GM19240 (cell line): Measurements from ENCODE around the gene ILRUN.
A peak's percentile ranks its signal among the peaks of the same experiment; 100 is the strongest.
"Not testable (repeated sequence)": the region's sequence is repeated elsewhere in the genome, so short reads cannot be mapped to it uniquely, and the experiment has no call there.

Source experiments
- DNase-seq: peaks from one replicate; pipeline ENCODE4 v3.0.0; 2011; ENCODE audit warnings: low spot score; ENCODE audit not compliant: insufficient read length

The ILRUN gene

DNA sequence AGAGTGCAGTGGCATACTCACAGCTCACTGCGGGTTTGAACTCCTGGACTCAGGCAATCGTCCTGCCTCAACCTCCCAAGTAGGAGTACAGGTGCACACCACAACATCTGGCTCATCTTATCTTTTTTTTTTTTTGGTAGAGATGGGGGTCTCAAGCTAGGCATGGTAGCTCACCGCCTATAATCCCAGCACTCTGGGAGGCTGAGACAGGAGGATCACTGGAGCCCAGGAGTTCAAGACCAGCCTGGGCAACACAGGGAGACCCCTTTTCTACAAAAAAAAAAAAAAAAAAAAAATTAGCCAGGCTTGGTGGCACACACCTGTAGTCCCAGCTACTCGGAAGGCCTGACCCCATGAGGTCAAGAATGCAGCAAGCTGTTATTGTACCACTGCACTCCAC, 31.5 kb downstream of the ILRUN start:
- DNase-seq, result no peak

DNA sequence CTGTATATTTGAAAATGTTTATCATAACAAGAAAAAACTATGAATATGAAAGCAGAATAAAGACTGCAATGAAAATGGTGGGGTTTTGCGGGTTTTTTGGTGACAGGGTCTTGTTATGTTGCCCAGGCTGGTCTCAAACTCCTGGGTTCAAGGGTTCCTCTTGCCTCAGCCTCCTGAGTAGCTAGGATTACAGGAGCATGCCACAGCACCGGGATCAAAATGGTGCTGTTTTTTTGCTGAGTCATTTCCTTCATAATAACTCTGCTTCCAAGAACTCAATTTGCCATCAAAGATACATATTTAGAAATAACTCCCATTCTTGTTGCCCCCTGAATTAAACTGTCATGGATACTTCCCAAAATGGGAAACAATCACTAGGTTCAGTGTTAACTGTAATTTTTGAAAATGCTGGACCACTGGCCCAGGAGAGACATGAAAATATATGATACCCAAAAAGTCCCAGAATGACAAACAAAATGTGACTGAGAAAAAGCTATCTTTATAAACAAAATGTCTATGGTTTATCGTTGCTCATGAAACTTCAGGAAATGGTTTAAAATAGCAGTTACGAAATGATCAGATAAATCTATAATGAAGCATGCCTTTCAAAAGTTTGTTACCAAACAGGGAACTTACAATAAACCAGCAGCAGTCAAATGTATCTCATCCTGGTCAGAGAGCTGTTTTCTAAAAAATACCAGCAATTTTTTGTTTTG, 32.2 kb downstream of the ILRUN start:
- DNase-seq, result no peak

DNA sequence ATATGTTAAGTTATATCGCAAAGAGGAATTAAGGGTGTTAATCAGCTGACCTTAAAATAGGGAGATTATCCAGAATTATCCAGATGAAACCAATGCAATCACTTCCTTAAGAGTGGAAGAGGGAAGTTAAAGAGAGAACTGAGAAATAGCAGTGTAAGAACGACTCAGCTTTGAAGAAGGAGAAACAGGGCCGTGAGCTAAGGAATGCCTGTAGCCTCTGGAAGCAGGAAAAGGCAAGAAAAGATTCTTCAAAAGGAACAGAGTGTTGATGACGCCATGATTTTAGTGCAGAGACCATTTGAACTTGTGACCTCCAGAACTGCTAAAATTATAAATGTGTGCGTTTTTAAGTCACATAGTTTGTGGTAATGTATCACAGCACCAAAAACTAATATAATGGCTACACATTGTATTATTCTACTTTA, 32.7 kb downstream of the ILRUN start:
- DNase-seq, result no peak

DNA sequence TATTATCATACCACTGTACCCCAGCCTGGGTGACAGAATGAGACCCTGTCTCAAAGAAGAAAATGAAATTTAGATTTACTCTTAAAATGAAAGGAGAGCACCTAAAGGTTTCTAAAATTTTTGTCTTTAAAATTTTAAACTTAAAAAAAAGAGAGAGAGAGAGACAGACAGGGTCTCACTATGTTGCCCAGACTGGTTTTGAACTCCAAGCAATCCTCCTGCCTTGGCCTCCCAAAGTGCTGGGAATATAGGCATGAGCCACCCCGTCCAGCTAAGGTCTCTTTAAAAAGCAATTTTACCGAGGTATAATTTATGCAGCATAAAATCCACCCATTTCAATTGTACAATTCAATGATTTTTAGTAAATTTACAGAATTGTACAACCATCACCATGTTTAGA, 33.2 kb downstream of the ILRUN start:
- no peak for DNase-seq

DNA sequence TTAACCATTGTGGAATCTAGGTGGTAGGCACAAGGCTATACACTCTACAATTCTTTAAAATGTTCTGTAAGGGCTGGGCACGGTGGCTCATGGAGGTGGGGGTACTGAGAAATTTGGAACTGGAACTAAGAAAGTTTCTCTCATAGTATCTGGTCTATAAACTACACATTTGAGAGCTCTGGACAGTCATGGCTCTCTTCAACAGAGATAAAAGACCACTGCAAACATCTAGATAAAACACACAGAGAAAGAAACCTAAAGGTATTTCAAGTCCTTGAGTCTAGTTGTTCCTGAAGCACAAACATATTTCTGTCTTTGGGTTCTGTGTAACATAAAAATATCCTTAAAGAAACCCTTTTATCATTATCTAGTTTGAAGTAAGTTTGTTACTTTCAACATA, 35.2 kb downstream of the ILRUN start:
- no peak for DNase-seq

DNA sequence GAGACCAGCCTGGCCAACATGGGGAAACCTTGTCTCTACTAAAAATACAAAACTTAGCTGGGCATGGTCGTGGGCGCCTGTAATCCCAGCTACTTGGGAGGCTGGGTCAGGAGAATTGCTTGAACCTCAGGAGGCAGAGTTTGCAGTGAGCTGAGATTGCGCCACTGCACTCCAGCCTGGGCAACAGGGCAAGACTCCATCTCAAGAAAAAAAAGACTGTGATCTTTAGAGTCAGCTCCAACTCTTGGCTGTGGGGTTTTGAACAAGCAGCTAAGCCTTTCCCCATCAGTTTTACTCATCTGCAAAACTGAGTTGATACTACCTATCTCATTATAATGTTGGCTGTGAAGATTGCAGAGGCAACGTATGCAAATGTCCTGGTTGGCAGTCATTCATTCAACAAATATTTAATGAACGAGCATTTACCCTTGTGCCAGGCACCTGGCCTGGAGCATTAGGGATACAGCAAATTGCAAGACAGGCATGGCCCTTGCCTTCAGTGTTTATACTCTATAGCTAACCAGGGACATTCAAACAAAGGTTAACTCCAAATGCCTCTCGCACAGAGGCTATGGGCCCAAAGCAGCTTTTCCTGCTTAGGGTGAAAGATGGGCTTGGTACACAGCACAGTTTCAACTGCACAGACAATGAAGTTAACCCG, 37.8 kb downstream of the ILRUN start:
- DNase-seq, result no peak

DNA sequence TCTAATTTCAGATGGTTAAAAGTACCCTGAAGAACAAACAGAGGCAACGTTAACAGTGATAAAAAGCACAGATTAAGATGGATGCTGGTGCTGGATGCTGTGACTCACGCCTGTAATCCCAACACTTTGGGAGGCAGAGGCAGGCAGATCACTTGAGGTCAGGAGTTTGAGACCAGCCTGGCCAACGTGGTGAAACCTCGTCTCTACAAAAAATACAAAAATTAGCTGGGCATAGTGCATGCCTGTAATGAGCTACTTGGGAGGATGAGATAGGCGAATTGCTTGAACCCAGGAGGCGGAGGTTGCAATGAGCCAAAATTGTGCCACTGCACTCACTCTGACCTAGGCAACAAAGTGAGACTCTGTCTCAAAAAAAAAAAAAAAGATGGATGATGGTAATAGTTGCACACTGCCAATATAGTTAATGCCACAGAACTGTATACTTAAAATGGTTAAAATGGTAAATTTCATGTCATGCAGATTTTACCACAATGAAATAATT, 38.5 kb downstream of the ILRUN start:
- DNase-seq, result not testable (repeated sequence)

DNA sequence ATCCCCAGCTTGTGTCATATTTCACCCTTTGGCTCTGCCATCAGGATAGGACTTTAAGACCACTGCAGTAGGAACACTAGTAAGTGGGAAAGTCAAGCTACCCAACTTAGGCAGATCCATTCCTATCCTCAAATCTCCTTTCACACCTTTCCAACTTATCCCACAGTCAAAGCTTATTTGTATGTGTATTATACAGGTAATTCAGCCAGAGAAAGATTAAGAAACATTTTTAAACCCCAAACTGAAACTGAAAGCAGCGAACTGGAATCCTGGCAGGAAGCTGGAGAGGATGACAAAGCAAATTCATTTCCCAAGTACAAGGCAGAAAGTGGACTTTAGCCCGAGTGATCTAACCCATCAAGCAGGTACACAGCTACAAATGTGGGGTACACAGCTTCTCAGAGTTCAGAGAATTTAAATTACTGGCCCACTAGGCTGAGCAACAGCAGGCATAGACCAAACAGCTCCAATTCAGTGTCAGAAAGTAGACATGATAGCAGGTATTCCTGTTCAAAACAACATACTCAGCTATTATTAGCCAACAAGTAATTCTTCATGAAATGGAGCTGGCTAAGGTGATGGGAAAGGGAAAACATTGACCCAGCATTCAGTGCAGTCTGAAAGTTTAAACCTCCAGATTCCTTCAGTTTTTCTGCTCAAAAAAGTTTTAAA, 39.1 kb downstream of the ILRUN start:
- no peak for DNase-seq

DNA sequence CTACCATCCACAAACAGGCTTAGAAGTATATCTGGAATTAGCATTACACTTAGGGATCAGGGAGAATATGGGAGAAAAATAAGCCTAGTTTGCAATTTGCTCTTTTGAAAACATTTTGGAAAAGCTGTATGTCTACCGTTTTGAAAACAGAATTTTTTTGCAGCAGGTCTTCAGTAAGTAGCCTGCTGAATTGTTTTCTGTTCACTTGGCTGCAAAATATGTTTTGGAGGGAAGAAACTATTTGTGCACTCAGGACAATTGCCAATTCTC, 39.6 kb downstream of the ILRUN start:
- DNase-seq, result no peak

DNA sequence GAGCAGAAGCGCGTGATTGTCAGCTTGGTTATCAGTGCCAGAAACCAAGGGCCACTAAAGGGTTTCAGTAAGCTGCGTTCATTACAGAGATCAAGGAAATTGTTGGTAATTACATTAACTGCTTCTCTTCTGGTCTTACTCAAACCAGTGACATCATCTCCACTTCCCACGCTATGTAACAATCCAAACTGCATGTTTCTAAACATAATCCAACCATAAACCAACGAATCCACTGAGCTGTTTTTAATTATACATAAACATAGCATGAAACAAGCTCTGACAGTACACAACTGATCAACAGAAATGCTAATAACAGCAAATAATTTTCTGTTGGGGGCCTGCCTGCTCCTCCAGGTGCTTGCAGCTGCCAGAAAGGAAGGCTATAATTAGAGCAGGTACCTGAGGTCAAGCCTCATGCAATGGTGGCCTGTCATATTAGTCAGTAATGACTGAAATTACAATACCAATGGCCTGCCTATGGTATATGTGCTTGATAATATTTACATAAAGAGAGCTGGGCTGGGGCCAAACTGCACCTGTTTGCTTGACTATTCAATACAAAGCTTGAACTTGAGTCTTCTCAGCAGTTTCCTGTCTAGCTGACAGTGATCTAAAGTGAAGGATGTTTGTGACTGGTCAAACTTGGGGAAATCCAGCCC, 40.1 kb downstream of the ILRUN start:
- peak; percentile 34 for DNase-seq

DNA sequence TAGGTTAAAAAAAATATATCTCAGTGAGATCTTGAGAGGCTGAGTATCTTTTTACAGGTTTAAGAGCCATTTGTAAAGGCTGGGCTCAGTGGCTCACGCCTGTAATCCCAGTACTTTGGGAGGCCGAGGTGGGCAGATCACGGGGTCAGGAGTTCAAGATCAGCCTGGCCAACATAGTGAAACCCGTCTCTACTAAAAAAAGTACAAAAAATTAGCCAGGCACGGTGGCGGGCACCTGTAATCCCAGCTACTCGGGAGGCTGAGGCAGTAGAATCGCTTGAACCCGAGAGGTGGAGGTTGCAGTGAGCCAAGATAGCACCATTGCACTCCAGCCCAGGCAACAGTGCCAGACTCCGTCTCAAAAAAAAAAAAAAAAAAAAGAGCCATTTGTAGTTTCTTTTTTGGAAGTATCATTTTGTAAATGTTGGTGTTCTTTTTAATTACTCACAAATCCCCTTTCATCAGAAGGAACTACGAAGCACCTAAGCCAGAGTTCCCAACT, 40.6 kb downstream of the ILRUN start:
- DNase-seq, result not testable (repeated sequence)

DNA sequence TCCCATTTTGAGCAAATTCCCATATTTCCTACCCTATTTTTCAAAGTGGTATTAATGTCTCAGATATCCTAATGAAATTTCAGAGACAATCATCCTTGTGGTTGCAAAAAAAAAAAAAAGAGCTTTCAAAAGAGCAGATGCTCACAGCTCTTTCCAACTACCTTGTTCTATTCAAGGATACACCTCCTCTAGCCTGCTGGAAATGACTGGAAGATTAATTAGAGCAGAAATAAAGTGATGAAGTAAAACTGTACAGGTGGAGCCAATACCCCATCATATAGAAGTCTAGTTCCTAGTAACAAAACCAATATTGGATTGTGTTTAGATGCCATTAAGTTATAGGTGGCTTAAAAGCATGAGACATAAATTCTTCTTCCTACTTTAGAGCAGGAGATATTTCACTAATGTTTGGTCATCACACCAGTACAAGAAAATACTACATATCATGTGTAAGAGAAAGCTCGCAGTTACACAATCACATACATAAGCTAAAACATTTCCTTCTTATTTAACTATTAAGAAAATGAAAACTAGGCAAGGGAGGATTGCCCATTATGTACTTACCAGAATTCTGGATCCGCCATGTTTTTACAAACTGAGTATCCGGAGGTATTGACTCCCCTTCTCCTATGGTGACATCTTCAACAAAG, 42.4 kb downstream of the ILRUN start:
- DNase-seq, result no peak

DNA sequence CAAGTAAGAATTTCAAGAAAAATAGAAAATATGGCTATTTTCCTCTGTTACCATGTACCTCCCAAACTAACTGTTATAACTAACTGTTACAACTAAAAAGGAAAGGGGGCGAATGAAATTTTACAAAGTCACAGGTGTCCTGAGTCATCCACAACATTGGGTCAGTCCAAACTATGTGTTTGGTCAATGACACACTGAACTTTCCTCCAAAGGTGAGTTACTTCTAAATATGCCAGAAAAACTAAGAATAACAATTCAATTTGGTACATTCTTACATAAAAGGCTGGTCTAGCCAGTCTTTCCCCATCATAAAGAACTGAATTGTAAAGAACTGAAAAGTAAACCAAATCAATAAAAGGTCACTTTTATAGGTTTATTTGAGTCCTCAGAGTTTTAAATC, 44.3 kb downstream of the ILRUN start:
- no peak for DNase-seq

DNA sequence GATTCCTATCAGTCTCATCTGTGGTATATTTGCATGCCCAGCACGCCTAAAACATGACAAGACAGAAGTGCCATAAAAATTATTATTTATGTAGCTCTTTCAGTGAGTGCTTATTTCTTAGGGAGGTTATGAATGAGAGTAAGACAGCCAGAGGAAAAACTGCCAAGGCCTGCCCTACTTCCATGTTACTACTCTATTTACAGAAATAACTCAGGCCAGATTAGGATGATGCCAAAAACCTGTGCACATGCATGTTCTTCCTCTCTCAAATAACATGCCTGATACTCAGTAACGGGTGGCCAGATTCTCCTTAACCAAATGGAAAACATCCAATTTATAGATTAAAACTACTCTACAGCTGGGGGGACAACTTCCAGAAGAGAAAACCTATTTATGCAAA, 45.7 kb downstream of the ILRUN start:
- no peak for DNase-seq

DNA sequence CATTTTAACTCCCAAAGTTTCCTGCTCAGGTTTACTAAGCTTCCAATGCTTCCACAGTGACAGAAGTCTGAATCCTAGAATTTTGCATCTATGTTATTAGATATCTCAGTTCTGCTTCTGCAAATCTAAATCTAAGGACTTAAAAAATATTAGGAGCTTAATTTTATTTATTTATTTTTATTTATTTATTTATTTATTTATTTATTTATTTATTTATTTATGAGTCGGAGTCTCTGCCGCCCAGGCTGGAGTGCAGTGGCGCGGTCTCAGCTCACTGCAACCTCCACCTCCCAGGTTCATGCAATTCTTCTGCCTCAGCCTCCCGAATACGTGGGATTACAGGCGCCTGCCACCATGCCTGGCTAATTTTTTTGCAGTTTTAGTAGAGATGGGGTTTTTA, 46.3 kb downstream of the ILRUN start:
- DNase-seq, result not testable (repeated sequence)

DNA sequence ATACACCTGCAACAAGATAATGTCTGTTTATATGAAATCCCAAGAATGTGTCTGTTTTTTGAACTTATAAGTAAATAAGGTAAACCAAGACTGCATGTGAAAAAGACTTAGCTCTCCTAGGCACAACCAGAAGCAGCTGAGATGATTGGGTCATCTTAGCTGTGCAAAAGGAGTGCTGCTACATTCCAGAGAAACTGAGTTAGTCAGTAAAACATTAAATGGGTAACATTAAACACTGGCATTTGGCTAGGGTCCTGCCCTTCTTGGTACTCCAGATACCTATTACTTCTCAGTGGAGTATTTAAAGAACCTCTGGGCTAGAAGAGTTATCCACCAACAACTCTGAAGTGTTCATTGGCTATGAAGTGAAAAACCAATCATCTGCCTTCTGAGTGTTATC, 47.8 kb downstream of the ILRUN start:
- no peak for DNase-seq
